NT2/D1 (cell line): ENCODE results near the gene PTPN1.

Source experiments
- SUZ12 ChIP-seq: IDR thresholded peaks from 2 replicates; pipeline ENCODE4 v1.6.1; 2011; ENCODE audit not compliant: insufficient read length, insufficient read depth; ENCODE audit errors: extremely low read depth
- ZNF274 ChIP-seq: IDR thresholded peaks from 2 replicates; pipeline ENCODE4 v1.6.1; 2011; ENCODE audit warnings: mild to moderate bottlenecking, low read depth, low read length

DNA sequence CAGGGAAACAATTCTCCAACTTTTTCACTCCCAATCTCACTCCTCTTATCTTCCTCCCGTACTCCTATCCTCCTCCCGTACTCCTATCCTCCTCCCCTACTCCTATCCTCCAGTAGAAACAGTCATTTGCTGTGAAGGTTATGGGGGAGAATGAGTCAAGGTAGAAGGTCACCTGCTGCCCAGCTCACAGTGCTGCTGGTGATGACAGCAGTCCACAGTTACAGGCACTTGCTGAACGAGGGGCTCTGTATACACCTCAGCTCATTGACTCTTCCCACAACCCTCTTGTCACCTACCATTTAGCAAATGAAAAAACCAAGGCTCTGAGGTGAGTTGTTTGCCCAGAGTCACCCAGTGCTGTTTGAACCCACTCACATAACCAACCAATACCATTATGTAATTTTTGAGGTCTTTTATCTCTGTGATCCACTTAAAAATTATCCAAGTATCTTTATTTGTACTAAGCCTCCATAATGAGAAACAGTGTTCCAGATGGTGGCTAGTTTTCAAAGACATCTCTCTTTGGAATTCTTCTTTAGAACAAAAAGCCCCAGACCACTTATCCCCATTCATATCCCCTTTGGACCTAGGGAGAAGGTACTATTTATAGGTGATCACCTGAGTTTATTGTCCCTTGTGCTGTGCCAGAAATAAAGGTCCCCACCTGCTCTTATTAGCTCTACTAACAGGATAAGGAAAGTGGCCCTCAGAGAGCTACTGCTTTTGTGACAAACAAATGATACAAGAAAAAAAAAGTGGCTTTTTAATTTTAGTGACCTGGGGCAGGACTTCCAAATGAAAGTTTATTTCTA is 53.2 kb downstream of the PTPN1 start:
- TF ChIP-seq ZNF274: no peak
- TF ChIP-seq SUZ12: no peak
